HepG2 (cell line): ENCODE measurements around the gene TRDMT1. TPM values are rescaled to one million over a fixed set of nuclear protein-coding genes. Genes with fewer than 3 reads are reported as not detected.

Source experiments
- ATAC-seq: fragments of 200-7000 bp; cut with Tn5 transposase; 3 replicates; pipeline ENCODE4 v1.9.1; 2020; ENCODE audit warnings: mild to moderate bottlenecking, moderate library complexity
- BruUV-seq: library from RNA; stranded (reverse); fragments of 400-500 nt; replicated peaks from 2 replicates; lab custom pipeline; 2021; lab: Mats Ljungman, UMichigan
- CTCF ChIA-PET: fragments of 300-600 bp; formaldehyde crosslinking; extraction: SDS; loops from one replicate; lab custom pipeline; 2021; ENCODE audit warnings: low total read pairs, inconsistent platforms, low intra/inter-chr PET ratio; lab: Yijun Ruan, JAX
- POLR2A ChIA-PET: fragments of 350-600 bp; sonication (Branson Sonifier 250); formaldehyde crosslinking; loops from one replicate; lab custom pipeline; 2020; ENCODE audit warnings: antibody characterized with exemption, inconsistent platforms; lab: Yijun Ruan, JAX
- DNase-seq: peaks from one replicate; pipeline ENCODE4 v3.0.0-alpha.2; 2015; ENCODE audit warnings: low spot score
- FAIRE-seq: peaks from 3 replicates; lab custom pipeline; 2011; peaks lifted over from hg19 to GRCh38; lab: Jason Lieb, UNC
- H2AFZ ChIP-seq: one replicate; pipeline ENCODE4 v1.6.1; 2011; ENCODE audit warnings: low read length, inconsistent platforms
- H3K27ac ChIP-seq: fragments of 300-600 bp; 3 replicates; pipeline ENCODE4 v1.8.0; 2011; ENCODE audit warnings: mixed run types, mild to moderate bottlenecking, mixed read lengths, low read length, inconsistent platforms; ENCODE audit not compliant: insufficient read depth; ENCODE audit errors: extremely low read length
- H3K27me3 ChIP-seq, 2 experiments: fragments of 200-600 bp in 1 of 2; 2 replicates in 1 of 2; 3 replicates in 1 of 2; pipeline versions ENCODE4 v1.6.0 to v1.8.0; 2011; ENCODE audit warnings: low read length in 2 of 2, mild to moderate bottlenecking in 2 of 2, moderate library complexity in 2 of 2, inconsistent platforms in 1 of 2; ENCODE audit not compliant: insufficient read depth in 2 of 2, control insufficient read depth in 1 of 2
- H3K36me3 ChIP-seq, 2 experiments: fragments of 200-600 bp in 1 of 2; replicated peaks in 1 of 2; 2 replicates in 1 of 2; 3 replicates in 1 of 2; pipeline versions ENCODE4 v1.5.1 to v1.8.0; 2011; ENCODE audit warnings: low read length in 2 of 2, inconsistent platforms in 1 of 2; ENCODE audit not compliant: insufficient read depth in 2 of 2, control insufficient read depth in 1 of 2
- H3K4me1 ChIP-seq: 2 replicates; pipeline ENCODE4 v1.5.1; 2012; ENCODE audit warnings: low read length, inconsistent platforms; ENCODE audit not compliant: insufficient read depth
- H3K4me2 ChIP-seq: 2 replicates; pipeline ENCODE4 v1.6.0; 2011; ENCODE audit warnings: low read depth, low read length, inconsistent platforms
- H3K4me3 ChIP-seq, 3 experiments: fragments of 200-600 bp in 1 of 3; sonication (generic), shearing (Covaris generic) in 1 of 3; replicated peaks in 1 of 3; 2 replicates each; pipeline ENCODE4 v1.5.1; 2011 to 2016; ENCODE audit warnings: low read length in 3 of 3, inconsistent platforms in 2 of 3, low read depth in 2 of 3, mild to moderate bottlenecking in 2 of 3, control low read depth in 1 of 3, mixed read lengths in 1 of 3; ENCODE audit not compliant: insufficient read depth in 1 of 3
- H3K79me2 ChIP-seq: one replicate; pipeline ENCODE4 v1.6.1; 2011; ENCODE audit warnings: low read length, inconsistent platforms; ENCODE audit not compliant: insufficient read depth
- H3K9ac ChIP-seq: 2 replicates; pipeline ENCODE4 v1.6.0; 2011; ENCODE audit warnings: mild to moderate bottlenecking, low read depth, low read length, inconsistent platforms; ENCODE audit not compliant: insufficient read depth
- H3K9me3 ChIP-seq: 2 replicates; pipeline ENCODE4 v1.5.1; 2012; ENCODE audit warnings: mild to moderate bottlenecking, low read length
- H4K20me1 ChIP-seq: 2 replicates; pipeline ENCODE4 v1.6.0; 2011; ENCODE audit warnings: inconsistent platforms, mild to moderate bottlenecking, low read length, moderate library complexity; ENCODE audit not compliant: insufficient read depth
- IKZF1 ChIP-seq: fragments of 450-650 bp; IDR thresholded peaks from 2 replicates; pipeline ENCODE4 v1.7.1; 2016
- IRF2 ChIP-seq: IDR thresholded peaks from 2 replicates; pipeline ENCODE4 v1.6.1; 2018; ENCODE audit warnings: missing genetic modification reagents, missing compliant biosample characterization
- SOX5 ChIP-seq: IDR thresholded peaks from 2 replicates; pipeline ENCODE4 v1.6.1; 2016; ENCODE audit warnings: borderline replicate concordance
- ZC3H13 ChIP-seq: sonication (generic); formaldehyde crosslinking; IDR thresholded peaks from 2 replicates; pipeline ENCODE4 v1.8.1; 2023; ENCODE audit warnings: mild to moderate bottlenecking, missing genetic modification reagents, moderate library complexity
- ZKSCAN1 ChIP-seq: fragments of 150-350 bp; IDR thresholded peaks from 2 replicates; pipeline ENCODE4 v1.6.1; 2014; ENCODE audit warnings: low read length
- ZNF138 ChIP-seq: sonication (generic); formaldehyde crosslinking; IDR thresholded peaks from 2 replicates; pipeline ENCODE4 v1.5.0; 2020; ENCODE audit warnings: mild to moderate bottlenecking, low read depth, missing genetic modification reagents
- ZNF749 ChIP-seq: sonication (generic); formaldehyde crosslinking; IDR thresholded peaks from 2 replicates; pipeline ENCODE4 v1.8.0; 2022; ENCODE audit warnings: mild to moderate bottlenecking, missing genetic modification reagents, moderate library complexity, borderline replicate concordance
- WGBS: methylation state at CpG from one replicate; pipeline ENCODE4 v1.1.6; 2017; ENCODE audit warnings: low lambda C conversion rate; 5-methylcytosine and 5-hydroxymethylcytosine counted together
- in situ Hi-C: cut with HindIII; loops from 2 replicates; pipeline ENCODE4 v1.10.0; 2017; ENCODE audit warnings: low pct_unique_long_range_greater_than_20kb; ENCODE audit not compliant: extremely low pct_ligation_motif_present
- intact Hi-C: fragments of 100-400 bp; cut with micrococcal nuclease; formaldehyde crosslinking; loops from one replicate; pipeline ENCODE4 v1.10.0; 2022; ENCODE audit not compliant: unreplicated experiment
- polyA plus RNA-seq, 8 experiments: library from polyadenylated mRNA; depleted of rRNA in 3 of 8; stranded (reverse) in 7 of 8; unstranded in 1 of 8; fragments of >200 nt; fragmentation: Illumina TruSeq in 4 of 8; extraction: Trizol in 4 of 8; gene quantifications; 2 replicates each; pipeline versions ENCODE4 v1.2.1 to v1.2.3, GENCODE V29; 2011 to 2016; ENCODE audit warnings: low read depth in 4 of 8, missing spikeins in 1 of 8, mixed read lengths in 1 of 8; ENCODE audit not compliant: insufficient read depth in 1 of 8
- total RNA-seq, 5 experiments: library from RNA; depleted of rRNA; stranded (reverse); fragments of >200 nt; fragmentation: Illumina TruSeq; extraction: Trizol; gene quantifications; 2 replicates each; pipeline ENCODE4 v1.2.3, GENCODE V29; 2016; ENCODE audit warnings: low read depth in 1 of 5
- TF ChIP-seq, protein P1 (sequence below): IDR thresholded peaks from 2 replicates; pipeline ENCODE4 v1.6.1; 2016; ENCODE audit warnings: missing biosample characterization, missing genetic modification reagents, low read depth
- TF ChIP-seq, protein P2 (sequence below): sonication (generic); formaldehyde crosslinking; conservative IDR thresholded peaks from 2 replicates; pipeline ENCODE4 v1.4.0; 2020; ENCODE audit warnings: missing genetic modification reagents
- TF ChIP-seq, protein P3 (sequence below): sonication (generic); formaldehyde crosslinking; IDR thresholded peaks from 2 replicates; pipeline ENCODE4 v1.5.0; 2020; ENCODE audit warnings: missing genetic modification reagents
- TF ChIP-seq, protein P4 (sequence below): sonication (generic); formaldehyde crosslinking; IDR thresholded peaks from 2 replicates; pipeline ENCODE4 v1.5.0; 2020; ENCODE audit warnings: mild to moderate bottlenecking, missing genetic modification reagents, borderline replicate concordance
- TF ChIP-seq, protein P5 (sequence below): sonication (generic); formaldehyde crosslinking; IDR thresholded peaks from 2 replicates; pipeline ENCODE4 v1.5.0; 2020; ENCODE audit warnings: missing genetic modification reagents
- TF ChIP-seq, protein P6 (sequence below): sonication (generic); formaldehyde crosslinking; IDR thresholded peaks from 2 replicates; pipeline ENCODE4 v1.4.0; 2020; ENCODE audit warnings: mild to moderate bottlenecking, missing genetic modification reagents

The TRDMT1 gene
- total and polyA plus RNA-seq, 2 of the 13 experiments (the other 11 are each of a cell fraction or from before 2014, with no cell fraction given) = 2.0 to 3.0 TPM

DNA sequence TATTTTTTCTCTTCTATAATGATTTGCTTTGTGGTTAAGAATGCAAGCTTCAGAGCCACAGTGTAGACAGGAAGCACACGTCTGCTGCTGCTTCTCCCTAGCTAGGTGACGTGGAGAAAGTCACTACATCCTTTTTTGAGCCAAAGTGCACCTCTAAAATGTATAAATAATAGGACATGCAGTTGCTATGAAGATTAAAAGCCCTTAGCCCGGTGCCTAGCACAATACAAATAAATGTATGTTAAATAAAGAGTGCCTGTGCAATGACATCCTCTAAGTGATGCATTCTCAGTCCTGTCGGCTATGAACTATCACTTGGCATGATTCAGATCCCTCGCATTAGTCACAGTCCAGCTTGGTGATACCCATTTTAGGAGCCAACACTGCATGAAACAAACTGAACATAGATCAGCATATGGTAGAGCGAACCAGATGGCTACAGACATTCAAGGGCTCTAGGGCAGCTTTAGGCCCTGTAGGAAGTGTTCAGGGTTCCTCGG lies 4.8 kb upstream of the TRDMT1 start (continued):
- TF ChIP-seq IRF2 (CRISPR knock-in tag) = no peak
- no peak for TF ChIP-seq ZKSCAN1
- TF ChIP-seq ZNF749 (CRISPR knock-in tag) = no peak
- no peak for TF ChIP-seq SOX5 (CRISPR knock-in tag)
- TF ChIP-seq, protein P1, sequence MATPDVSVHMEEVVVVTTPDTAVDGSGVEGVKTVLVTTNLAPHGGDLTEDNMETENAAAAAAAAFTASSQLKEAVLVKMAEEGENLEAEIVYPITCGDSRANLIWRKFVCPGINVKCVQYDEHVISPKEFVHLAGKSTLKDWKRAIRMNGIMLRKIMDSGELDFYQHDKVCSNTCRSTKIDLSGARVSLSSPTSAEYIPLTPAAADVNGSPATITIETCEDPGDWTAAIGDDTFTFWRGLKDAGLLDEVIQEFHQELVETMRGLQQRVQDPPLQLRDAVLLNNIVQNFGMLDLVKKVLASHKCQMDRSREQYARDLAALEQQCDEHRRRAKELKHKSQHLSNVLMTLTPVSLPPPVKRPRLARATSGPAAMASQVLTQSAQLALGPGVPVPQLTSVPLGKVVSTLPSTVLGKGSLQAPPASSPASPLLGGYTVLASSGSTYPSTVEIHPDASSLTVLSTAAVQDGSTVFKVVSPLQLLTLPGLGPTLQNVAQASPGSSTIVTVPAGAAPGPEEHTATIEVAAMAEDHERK (CRISPR knock-in tag) = no peak

DNA sequence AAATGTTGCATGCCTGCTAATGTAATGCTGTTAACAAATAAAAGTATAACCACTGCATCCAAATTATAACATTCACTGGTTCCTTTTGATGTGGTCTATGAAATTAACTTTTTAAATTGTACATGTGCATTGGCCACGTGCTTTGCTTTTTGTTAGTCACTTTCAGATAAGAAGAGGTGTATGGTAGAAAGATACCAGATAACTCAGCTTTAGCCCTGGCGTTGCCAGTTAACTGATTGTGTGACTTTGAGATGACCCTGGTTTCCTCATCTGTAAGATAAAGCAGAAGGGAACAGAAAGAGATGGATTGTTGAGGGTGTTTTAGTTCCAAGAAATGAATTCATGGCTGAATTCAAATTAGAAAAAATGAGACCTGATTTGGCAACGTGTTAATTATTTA lies 1.9 kb upstream of the TRDMT1 start:
- DNase-seq (no peak), ATAC-seq (no peak), FAIRE-seq (no peak)
- intact Hi-C loops (no loop called here), in situ Hi-C loops (no loop called here)
- WGBS = 3% methylated on average over 3 of the region's 3 CpGs
- H3K9me3 ChIP-seq = no peaks in the 10 kb centered on the region
- H3K79me2 ChIP-seq = no peaks in the 10 kb centered on the region
- no peak overlapping the region for H3K9ac ChIP-seq
- no peak overlapping the region for H2AFZ ChIP-seq
- H3K4me1 ChIP-seq = peaks cover 32% of the 10 kb centered on the region
- H3K4me3 ChIP-seq = no peak overlapping the region
- H3K4me2 ChIP-seq = no peak overlapping the region
- CTCF ChIA-PET = no interaction called here
- POLR2A ChIA-PET = no interaction called here
- no peak overlapping the region for H3K27ac ChIP-seq
- H4K20me1 ChIP-seq = no peaks in the 10 kb centered on the region
- H3K27me3 ChIP-seq = no peaks in the 10 kb centered on the region; a peak in 1 of 5 replicates
- BruUV-seq = no TSS peak
- no peaks in the 10 kb centered on the region for H3K36me3 ChIP-seq
- TF ChIP-seq IKZF1 (no peak), ZC3H13 (CRISPR knock-in tag) (no peak), ZNF138 (CRISPR knock-in tag) (no peak)
- TF ChIP-seq, protein P2, sequence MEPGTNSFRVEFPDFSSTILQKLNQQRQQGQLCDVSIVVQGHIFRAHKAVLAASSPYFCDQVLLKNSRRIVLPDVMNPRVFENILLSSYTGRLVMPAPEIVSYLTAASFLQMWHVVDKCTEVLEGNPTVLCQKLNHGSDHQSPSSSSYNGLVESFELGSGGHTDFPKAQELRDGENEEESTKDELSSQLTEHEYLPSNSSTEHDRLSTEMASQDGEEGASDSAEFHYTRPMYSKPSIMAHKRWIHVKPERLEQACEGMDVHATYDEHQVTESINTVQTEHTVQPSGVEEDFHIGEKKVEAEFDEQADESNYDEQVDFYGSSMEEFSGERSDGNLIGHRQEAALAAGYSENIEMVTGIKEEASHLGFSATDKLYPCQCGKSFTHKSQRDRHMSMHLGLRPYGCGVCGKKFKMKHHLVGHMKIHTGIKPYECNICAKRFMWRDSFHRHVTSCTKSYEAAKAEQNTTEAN (CRISPR knock-in tag) = no peak
- TF ChIP-seq, protein P3, sequence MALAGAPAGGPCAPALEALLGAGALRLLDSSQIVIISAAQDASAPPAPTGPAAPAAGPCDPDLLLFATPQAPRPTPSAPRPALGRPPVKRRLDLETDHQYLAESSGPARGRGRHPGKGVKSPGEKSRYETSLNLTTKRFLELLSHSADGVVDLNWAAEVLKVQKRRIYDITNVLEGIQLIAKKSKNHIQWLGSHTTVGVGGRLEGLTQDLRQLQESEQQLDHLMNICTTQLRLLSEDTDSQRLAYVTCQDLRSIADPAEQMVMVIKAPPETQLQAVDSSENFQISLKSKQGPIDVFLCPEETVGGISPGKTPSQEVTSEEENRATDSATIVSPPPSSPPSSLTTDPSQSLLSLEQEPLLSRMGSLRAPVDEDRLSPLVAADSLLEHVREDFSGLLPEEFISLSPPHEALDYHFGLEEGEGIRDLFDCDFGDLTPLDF (CRISPR knock-in tag) = no peak
- TF ChIP-seq, protein P4, sequence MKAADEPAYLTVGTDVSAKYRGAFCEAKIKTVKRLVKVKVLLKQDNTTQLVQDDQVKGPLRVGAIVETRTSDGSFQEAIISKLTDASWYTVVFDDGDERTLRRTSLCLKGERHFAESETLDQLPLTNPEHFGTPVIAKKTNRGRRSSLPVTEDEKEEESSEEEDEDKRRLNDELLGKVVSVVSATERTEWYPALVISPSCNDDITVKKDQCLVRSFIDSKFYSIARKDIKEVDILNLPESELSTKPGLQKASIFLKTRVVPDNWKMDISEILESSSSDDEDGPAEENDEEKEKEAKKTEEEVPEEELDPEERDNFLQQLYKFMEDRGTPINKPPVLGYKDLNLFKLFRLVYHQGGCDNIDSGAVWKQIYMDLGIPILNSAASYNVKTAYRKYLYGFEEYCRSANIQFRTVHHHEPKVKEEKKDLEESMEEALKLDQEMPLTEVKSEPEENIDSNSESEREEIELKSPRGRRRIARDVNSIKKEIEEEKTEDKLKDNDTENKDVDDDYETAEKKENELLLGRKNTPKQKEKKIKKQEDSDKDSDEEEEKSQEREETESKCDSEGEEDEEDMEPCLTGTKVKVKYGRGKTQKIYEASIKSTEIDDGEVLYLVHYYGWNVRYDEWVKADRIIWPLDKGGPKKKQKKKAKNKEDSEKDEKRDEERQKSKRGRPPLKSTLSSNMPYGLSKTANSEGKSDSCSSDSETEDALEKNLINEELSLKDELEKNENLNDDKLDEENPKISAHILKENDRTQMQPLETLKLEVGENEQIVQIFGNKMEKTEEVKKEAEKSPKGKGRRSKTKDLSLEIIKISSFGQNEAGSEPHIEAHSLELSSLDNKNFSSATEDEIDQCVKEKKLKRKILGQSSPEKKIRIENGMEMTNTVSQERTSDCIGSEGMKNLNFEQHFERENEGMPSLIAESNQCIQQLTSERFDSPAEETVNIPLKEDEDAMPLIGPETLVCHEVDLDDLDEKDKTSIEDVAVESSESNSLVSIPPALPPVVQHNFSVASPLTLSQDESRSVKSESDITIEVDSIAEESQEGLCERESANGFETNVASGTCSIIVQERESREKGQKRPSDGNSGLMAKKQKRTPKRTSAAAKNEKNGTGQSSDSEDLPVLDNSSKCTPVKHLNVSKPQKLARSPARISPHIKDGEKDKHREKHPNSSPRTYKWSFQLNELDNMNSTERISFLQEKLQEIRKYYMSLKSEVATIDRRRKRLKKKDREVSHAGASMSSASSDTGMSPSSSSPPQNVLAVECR (CRISPR knock-in tag) = no peak
- TF ChIP-seq, protein P5, sequence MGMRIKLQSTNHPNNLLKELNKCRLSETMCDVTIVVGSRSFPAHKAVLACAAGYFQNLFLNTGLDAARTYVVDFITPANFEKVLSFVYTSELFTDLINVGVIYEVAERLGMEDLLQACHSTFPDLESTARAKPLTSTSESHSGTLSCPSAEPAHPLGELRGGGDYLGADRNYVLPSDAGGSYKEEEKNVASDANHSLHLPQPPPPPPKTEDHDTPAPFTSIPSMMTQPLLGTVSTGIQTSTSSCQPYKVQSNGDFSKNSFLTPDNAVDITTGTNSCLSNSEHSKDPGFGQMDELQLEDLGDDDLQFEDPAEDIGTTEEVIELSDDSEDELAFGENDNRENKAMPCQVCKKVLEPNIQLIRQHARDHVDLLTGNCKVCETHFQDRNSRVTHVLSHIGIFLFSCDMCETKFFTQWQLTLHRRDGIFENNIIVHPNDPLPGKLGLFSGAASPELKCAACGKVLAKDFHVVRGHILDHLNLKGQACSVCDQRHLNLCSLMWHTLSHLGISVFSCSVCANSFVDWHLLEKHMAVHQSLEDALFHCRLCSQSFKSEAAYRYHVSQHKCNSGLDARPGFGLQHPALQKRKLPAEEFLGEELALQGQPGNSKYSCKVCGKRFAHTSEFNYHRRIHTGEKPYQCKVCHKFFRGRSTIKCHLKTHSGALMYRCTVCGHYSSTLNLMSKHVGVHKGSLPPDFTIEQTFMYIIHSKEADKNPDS (CRISPR knock-in tag) = no peak
- TF ChIP-seq, protein P6, sequence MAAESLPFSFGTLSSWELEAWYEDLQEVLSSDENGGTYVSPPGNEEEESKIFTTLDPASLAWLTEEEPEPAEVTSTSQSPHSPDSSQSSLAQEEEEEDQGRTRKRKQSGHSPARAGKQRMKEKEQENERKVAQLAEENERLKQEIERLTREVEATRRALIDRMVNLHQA (CRISPR knock-in tag) = no peak
